ENCODE data around the gene NBAS.

GRCh38 chr2:15562354-15563031 lies 1.4 kb upstream of the NBAS start:
- TF ChIP-seq CTCF (conservative IDR thresholded peaks at IDR 0.05 in 1 of 2, IDR thresholded peaks at IDR 0.05 in 1 of 2; ENCODE audit: low read depth in 1 of 2, low read length in 2 of 2) (no peak), EZH2 (IDR thresholded peaks at IDR 0.05; ENCODE audit: low read length, missing control alignments) (no peak)
